B cell (primary cell): ENCODE results near the gene CFTR. TPM values are rescaled to one million over a fixed set of nuclear protein-coding genes. Genes with fewer than 3 reads are reported as not detected.

ENCODE experiments used
- ATAC-seq: fragments of 200-7000 bp; cut with Tn5 transposase; one replicate; pipeline ENCODE4 v1.10.0; 2021; ENCODE audit warnings: low read depth, mild to moderate bottlenecking, moderate number of reproducible peaks, moderate library complexity
- CTCF ChIA-PET: fragments of 350-600 bp; sonication (Branson Sonifier 250); formaldehyde crosslinking; loops from one replicate; lab custom pipeline; 2021; ENCODE audit warnings: antibody characterized with exemption, inconsistent platforms; lab: Charles Lee
- POLR2A ChIA-PET: fragments of 350-600 bp; sonication (Branson Sonifier 250); formaldehyde crosslinking; loops from one replicate; lab custom pipeline; 2021; ENCODE audit warnings: antibody characterized with exemption; lab: Charles Lee
- DNase-seq: peaks from one replicate; pipeline ENCODE4 v3.0.0; 2013
- H2AFZ ChIP-seq: 2 replicates; pipeline ENCODE4 v1.6.1; 2012; ENCODE audit warnings: mild to moderate bottlenecking, low read depth, low read length; ENCODE audit not compliant: insufficient read depth, poor library complexity, severe bottlenecking
- H3K27ac ChIP-seq, 2 donors: 1 replicate in 1 of 2; 2 replicates in 1 of 2; pipeline ENCODE4 v1.5.1; 2012 to 2013; ENCODE audit warnings: low read length in 2 of 2, mild to moderate bottlenecking in 2 of 2, moderate library complexity in 1 of 2
- H3K27me3 ChIP-seq, 4 experiments: fragments of 200-600 bp in 1 of 4; sonication (generic) in 1 of 4; replicated peaks in 1 of 4; 1 replicate in 2 of 4; 2 replicates in 2 of 4; pipeline versions ENCODE4 v1.6.1 to v1.7.0; 2013 to 2016; ENCODE audit warnings: low read length in 3 of 4, mild to moderate bottlenecking in 2 of 4, mixed read lengths in 1 of 4, moderate library complexity in 1 of 4; ENCODE audit not compliant: insufficient read depth in 4 of 4, control insufficient read depth in 3 of 4; ENCODE audit errors: control extremely low read depth in 1 of 4
- H3K36me3 ChIP-seq, 2 experiments: replicated peaks in 1 of 2; 1 replicate in 1 of 2; 2 replicates in 1 of 2; pipeline versions ENCODE4 v1.6.1 to v1.7.1; 2013; ENCODE audit warnings: low read length in 1 of 2; ENCODE audit not compliant: insufficient read depth in 2 of 2, control insufficient read depth in 1 of 2; ENCODE audit errors: control extremely low read depth in 1 of 2, extremely low read depth in 1 of 2
- H3K4me1 ChIP-seq, 2 donors: fragments of 200-600 bp in 1 of 2; sonication (generic) in 1 of 2; 1 replicate in 1 of 2; 2 replicates in 1 of 2; pipeline versions ENCODE4 v1.5.1 to v1.6.1; 2013 to 2017; ENCODE audit warnings: low read length in 2 of 2; ENCODE audit not compliant: control insufficient read depth in 2 of 2, insufficient read depth in 2 of 2
- H3K4me2 ChIP-seq: replicated peaks from 2 replicates; pipeline ENCODE3; 2012; ENCODE audit warnings: mild to moderate bottlenecking, low read depth, low read length; ENCODE audit not compliant: poor library complexity, severe bottlenecking
- H3K4me3 ChIP-seq, 5 experiments: fragments of 200-600 bp in 1 of 5; sonication (generic) in 1 of 5; 1 replicate in 3 of 5; 2 replicates in 2 of 5; pipeline versions ENCODE4 v1.5.1 to v1.7.0; 2011 to 2016; ENCODE audit warnings: low read length in 4 of 5, mild to moderate bottlenecking in 4 of 5, low read depth in 2 of 5, control low read depth in 1 of 5, moderate library complexity in 1 of 5; ENCODE audit not compliant: insufficient read depth in 1 of 5; ENCODE audit errors: control extremely low read depth in 1 of 5, extremely low read depth in 1 of 5
- H3K79me2 ChIP-seq: fragments of 200-600 bp; sonication (generic); one replicate; pipeline ENCODE4 v1.6.0; 2016; ENCODE audit warnings: low read length; ENCODE audit not compliant: control insufficient read depth, insufficient read depth
- H3K9ac ChIP-seq: fragments of 200-600 bp; sonication (generic); 2 replicates; pipeline ENCODE4 v1.6.1; 2017; ENCODE audit warnings: mild to moderate bottlenecking, low read length, moderate library complexity
- H3K9me3 ChIP-seq, 3 donors: one replicate each; pipeline versions ENCODE4 v1.6.1 to v1.7.1; 2013; ENCODE audit warnings: low read length in 2 of 3; ENCODE audit not compliant: control insufficient read depth in 2 of 3, insufficient read depth in 1 of 3; ENCODE audit errors: control extremely low read depth in 1 of 3
- H4K20me1 ChIP-seq: 2 replicates; pipeline ENCODE4 v1.6.0; 2012; ENCODE audit warnings: mild to moderate bottlenecking, low read length; ENCODE audit not compliant: insufficient read depth, control insufficient read depth, poor library complexity, severe bottlenecking
- H3K27ac Mint-ChIP-seq: one replicate; pipeline ENCODE4 v1.8.0; 2021; ENCODE audit warnings: mixed read lengths
- H3K27me3 Mint-ChIP-seq: one replicate; pipeline ENCODE4 v1.8.0; 2021; ENCODE audit warnings: mixed read lengths
- H3K4me1 Mint-ChIP-seq: one replicate; pipeline ENCODE4 v1.8.0; 2021; ENCODE audit warnings: mixed read lengths
- H3K4me3 Mint-ChIP-seq: one replicate; pipeline ENCODE4 v1.8.0; 2021; ENCODE audit warnings: mixed read lengths
- H3K9me3 Mint-ChIP-seq: one replicate; pipeline ENCODE4 v1.8.0; 2022; ENCODE audit warnings: mixed read lengths; ENCODE audit not compliant: insufficient read depth
- CTCF ChIP-seq: fragments of 200-600 bp; IDR thresholded peaks from one replicate; pipeline ENCODE4 v1.8.0; 2022; ENCODE audit warnings: antibody characterized with exemption, mild to moderate bottlenecking
- EZH2 ChIP-seq: IDR thresholded peaks from 2 replicates; pipeline ENCODE4 v1.6.1; 2012; ENCODE audit warnings: borderline replicate concordance, low read depth, mild to moderate bottlenecking, moderate library complexity, low read length; ENCODE audit not compliant: insufficient read depth, poor library complexity, severe bottlenecking
- WGBS: methylation state at CpG from one replicate; pipeline ENCODE4 v1.1.5; 2013; ENCODE audit warnings: missing lambda C conversion rate; ENCODE audit not compliant: insufficient coverage; 5-methylcytosine and 5-hydroxymethylcytosine counted together
- intact Hi-C: fragments of 100-400 bp; cut with micrococcal nuclease; formaldehyde crosslinking; loops from one replicate; pipeline ENCODE4 v1.10.0; 2022
- polyA plus RNA-seq: library from polyadenylated mRNA; depleted of rRNA; stranded (reverse); fragments of >200 nt; gene quantifications from 2 replicates; pipeline ENCODE4 v1.2.3, GENCODE V29; 2012
- total RNA-seq, 2 donors: library from RNA; stranded (reverse); fragments of 120-200 nt in 1 of 2; gene quantifications; 1 replicate in 1 of 2; 2 replicates in 1 of 2; pipeline versions ENCODE4 v1.2.3 to v1.2.4, GENCODE V29; 2013 to 2022

CFTR gene
- total and polyA plus RNA-seq, 2 donors (not counting 1 experiment from before 2014, with no cell fraction given), result not detected

- WGBS, result 93% methylated on average over 2 of the region's 4 CpGs
- no peaks in the 10 kb centered on the region for H3K36me3 ChIP-seq
- TF ChIP-seq EZH2, result no peak
- no peak for TF ChIP-seq CTCF
- H3K79me2 ChIP-seq, result no peaks in the 10 kb centered on the region
- H3K4me2 ChIP-seq, result no peak overlapping the region
- no peaks in the 10 kb centered on the region for H3K27me3 Mint-ChIP-seq
- H3K27me3 ChIP-seq, result no peaks in the 10 kb centered on the region
- H3K4me3 Mint-ChIP-seq, result no peak overlapping the region
- ChIA-PET POLR2A (no interaction called here), CTCF (no interaction called here)
- no peaks in the 10 kb centered on the region for H3K9me3 Mint-ChIP-seq
- no peaks in the 10 kb centered on the region for H3K9me3 ChIP-seq
- no peak overlapping the region for H2AFZ ChIP-seq
- no peak overlapping the region for H3K9ac ChIP-seq
- H3K4me1 ChIP-seq, result no peaks in the 10 kb centered on the region
- DNase-seq (no peak), ATAC-seq (no peak)
- H4K20me1 ChIP-seq, result no peaks in the 10 kb centered on the region
- H3K4me3 ChIP-seq, result no peak overlapping the region
- no peak overlapping the region for H3K27ac Mint-ChIP-seq
- no peak overlapping the region for H3K27ac ChIP-seq
- H3K4me1 Mint-ChIP-seq, result no peaks in the 10 kb centered on the region
- intact Hi-C loops, result no loop called here
Observed at GRCh38 chr7:117623606-117624005, 143.8 kb downstream of the CFTR start.

GRCh38 chr7:117630501-117630900 is 150.7 kb downstream of the CFTR start:
- Histone ChIP-seq H2AFZ (no peak overlapping the region), H3K79me2 (no peaks in the 10 kb centered on the region), H3K4me1 (no peaks in the 10 kb centered on the region), H4K20me1 (no peaks in the 10 kb centered on the region), H3K27ac (no peak overlapping the region), H3K4me3 (no peak overlapping the region), H3K9ac (no peak overlapping the region), H3K36me3 (no peaks in the 10 kb centered on the region), H3K4me2 (no peak overlapping the region), H3K27me3 (no peaks in the 10 kb centered on the region), H3K9me3 (peaks cover 0 to 4% (median 0%) of the 10 kb centered on the region in 3 donors)
- H3K27me3 Mint-ChIP-seq, result no peaks in the 10 kb centered on the region
- TF ChIP-seq EZH2 (no peak), CTCF (no peak)
- no peak overlapping the region for H3K4me3 Mint-ChIP-seq
- ChIA-PET CTCF (no interaction called here), POLR2A (no interaction called here)
- DNase-seq (no peak), ATAC-seq (no peak)
- H3K27ac Mint-ChIP-seq, result no peak overlapping the region
- H3K9me3 Mint-ChIP-seq, result no peaks in the 10 kb centered on the region
- intact Hi-C loops, result no loop called here
- no peaks in the 10 kb centered on the region for H3K4me1 Mint-ChIP-seq
- whole genome bisulfite sequencing, result 84% methylated on average over 3 of the region's 4 CpGs
